Tibial nerve (tissue), 4 donors: Measurements from ENCODE around the gene NPS. TPM values are rescaled to one million over a fixed set of nuclear protein-coding genes. Genes with fewer than 3 reads are reported as not detected.

Experiments used
- DNase-seq, 2 donors: peaks; one replicate each; pipeline ENCODE4 v3.0.0-alpha.2; 2019; ENCODE audit warnings: low spot score in 2 of 2
- H3K27ac ChIP-seq, 4 donors: fragments of 200-600 bp; sonication (generic) in 3 of 4; one replicate each; pipeline ENCODE4 v1.5.1; 2017 to 2019; ENCODE audit warnings: mild to moderate bottlenecking in 1 of 4
- H3K27me3 ChIP-seq, 2 donors: fragments of 200-600 bp; sonication (generic) in 1 of 2; one replicate each; pipeline versions ENCODE4 v1.5.1 to v1.6.0; 2017 to 2019
- H3K36me3 ChIP-seq, 3 donors: fragments of 200-600 bp; sonication (generic); one replicate each; pipeline ENCODE4 v1.5.1; 2018 to 2019
- H3K4me1 ChIP-seq, 4 donors: fragments of 200-600 bp; sonication (generic) in 3 of 4; one replicate each; pipeline ENCODE4 v1.5.1; 2017 to 2019
- H3K4me3 ChIP-seq, 4 donors: fragments of 200-600 bp; sonication (generic) in 3 of 4; one replicate each; pipeline ENCODE4 v1.5.1; 2017 to 2019; ENCODE audit warnings: mild to moderate bottlenecking in 1 of 4, moderate library complexity in 1 of 4
- H3K9me3 ChIP-seq, 4 donors: fragments of 200-600 bp; sonication (generic) in 3 of 4; one replicate each; pipeline ENCODE4 v1.5.1; 2017 to 2019
- EP300 ChIP-seq, 2 donors: sonication (generic); formaldehyde crosslinking; IDR thresholded peaks; one replicate each; pipeline ENCODE4 v1.6.1; 2017; ENCODE audit warnings: antibody characterized with exemption in 2 of 2, mild to moderate bottlenecking in 1 of 2
- POLR2A ChIP-seq, 2 donors: fragments of 450-650 bp; IDR thresholded peaks; one replicate each; pipeline ENCODE4 v1.6.1; 2017; ENCODE audit warnings: antibody characterized with exemption in 2 of 2, mild to moderate bottlenecking in 2 of 2, moderate library complexity in 2 of 2
- WGBS, 2 donors: methylation state at CpG; one replicate each; pipeline ENCODE4 v1.1.5; 2018; 5-methylcytosine and 5-hydroxymethylcytosine counted together
- total RNA-seq, 4 donors: library from RNA; depleted of rRNA; stranded (reverse); fragments of >200 nt; gene quantifications; one replicate each; pipeline ENCODE4 v1.1.0, GENCODE V29; 2016
- TF ChIP-seq, protein P1 (sequence below), 5 experiments: fragments of 200-600 bp in 3 of 5; fragments of 450-650 bp in 2 of 5; sonication (generic) in 3 of 5; IDR thresholded peaks; one replicate each; pipeline ENCODE4 v1.5.1; 2016 to 2019; ENCODE audit warnings: antibody characterized with exemption in 5 of 5, mild to moderate bottlenecking in 3 of 5, moderate library complexity in 2 of 5

The NPS gene
- total RNA-seq, 4 donors from 2014 or later, result not detected

DNA sequence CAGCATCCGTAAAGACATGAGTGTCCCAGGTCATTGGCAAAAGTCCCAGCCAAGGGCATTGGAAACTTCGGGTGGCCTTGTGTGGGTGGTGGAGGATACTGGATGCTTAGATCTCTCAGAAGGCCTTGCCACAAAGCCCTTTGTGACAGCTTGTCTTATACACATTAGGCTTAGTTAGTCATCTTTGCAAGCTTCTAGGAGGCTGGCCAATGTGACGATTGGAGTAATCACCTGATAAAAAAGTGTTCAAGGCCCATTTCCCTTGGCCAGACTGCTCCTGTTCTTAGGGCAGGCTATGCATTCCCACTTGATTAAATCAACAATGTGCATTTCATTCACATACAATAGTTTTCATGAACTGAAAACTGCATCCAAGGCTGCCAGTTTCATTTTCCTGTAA, 26.9 kb downstream of the NPS start:
- TF ChIP-seq POLR2A (IDR thresholded peaks at IDR 0.05) (no peak), EP300 (IDR thresholded peaks at IDR 0.05) (no peak)
- TF ChIP-seq, protein P1, sequence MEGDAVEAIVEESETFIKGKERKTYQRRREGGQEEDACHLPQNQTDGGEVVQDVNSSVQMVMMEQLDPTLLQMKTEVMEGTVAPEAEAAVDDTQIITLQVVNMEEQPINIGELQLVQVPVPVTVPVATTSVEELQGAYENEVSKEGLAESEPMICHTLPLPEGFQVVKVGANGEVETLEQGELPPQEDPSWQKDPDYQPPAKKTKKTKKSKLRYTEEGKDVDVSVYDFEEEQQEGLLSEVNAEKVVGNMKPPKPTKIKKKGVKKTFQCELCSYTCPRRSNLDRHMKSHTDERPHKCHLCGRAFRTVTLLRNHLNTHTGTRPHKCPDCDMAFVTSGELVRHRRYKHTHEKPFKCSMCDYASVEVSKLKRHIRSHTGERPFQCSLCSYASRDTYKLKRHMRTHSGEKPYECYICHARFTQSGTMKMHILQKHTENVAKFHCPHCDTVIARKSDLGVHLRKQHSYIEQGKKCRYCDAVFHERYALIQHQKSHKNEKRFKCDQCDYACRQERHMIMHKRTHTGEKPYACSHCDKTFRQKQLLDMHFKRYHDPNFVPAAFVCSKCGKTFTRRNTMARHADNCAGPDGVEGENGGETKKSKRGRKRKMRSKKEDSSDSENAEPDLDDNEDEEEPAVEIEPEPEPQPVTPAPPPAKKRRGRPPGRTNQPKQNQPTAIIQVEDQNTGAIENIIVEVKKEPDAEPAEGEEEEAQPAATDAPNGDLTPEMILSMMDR (IDR thresholded peaks at IDR 0.05), result no peak
- Histone ChIP-seq H3K27me3 (no peaks in the 10 kb centered on the region), H3K36me3 (no peaks in the 10 kb centered on the region), H3K9me3 (peaks cover 0 to 22% (median 0%) of the 10 kb centered on the region in 4 donors), H3K27ac (no peak overlapping the region), H3K4me3 (no peak overlapping the region), H3K4me1 (no peaks in the 10 kb centered on the region)
- 32 to 36% methylated on average over 3 of the region's 3 CpGs for WGBS, 2 donors
- no peak for DNase-seq

DNA sequence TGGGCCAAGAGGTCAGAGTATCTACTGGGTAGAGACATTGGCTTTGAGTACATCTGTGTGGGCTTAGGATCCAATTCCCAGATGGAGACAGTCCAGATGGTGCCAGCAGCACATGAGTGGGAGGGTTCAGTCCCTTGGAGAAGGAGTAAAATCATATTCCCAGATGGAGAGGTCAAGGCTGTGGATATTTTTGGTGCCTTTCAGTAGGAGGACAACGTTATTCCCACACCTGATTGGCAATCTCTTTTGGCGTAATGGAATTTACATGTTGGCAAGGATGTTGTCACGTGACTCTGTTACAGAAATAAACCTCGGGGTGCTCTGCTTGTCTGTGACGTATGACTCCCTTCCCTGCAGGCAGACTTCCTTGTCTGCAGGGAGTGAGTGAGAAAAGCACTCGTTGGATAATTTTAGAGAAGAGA, 27.6 kb downstream of the NPS start:
- TF ChIP-seq POLR2A (IDR thresholded peaks at IDR 0.05), result no peak
- no peak for TF ChIP-seq EP300 (IDR thresholded peaks at IDR 0.05)
- TF ChIP-seq, protein P1 (IDR thresholded peaks at IDR 0.05), result no peak
- H3K27me3 ChIP-seq, result no peaks in the 10 kb centered on the region
- H3K36me3 ChIP-seq, result no peaks in the 10 kb centered on the region
- no peak overlapping the region for H3K27ac ChIP-seq
- WGBS, 2 donors, result 16 to 32% methylated on average over 6 of the region's 6 CpGs
- H3K9me3 ChIP-seq, result peaks cover 0 to 22% (median 0%) of the 10 kb centered on the region in 4 donors
- no peak overlapping the region for H3K4me3 ChIP-seq
- no peak for DNase-seq
- no peaks in the 10 kb centered on the region for H3K4me1 ChIP-seq

DNA sequence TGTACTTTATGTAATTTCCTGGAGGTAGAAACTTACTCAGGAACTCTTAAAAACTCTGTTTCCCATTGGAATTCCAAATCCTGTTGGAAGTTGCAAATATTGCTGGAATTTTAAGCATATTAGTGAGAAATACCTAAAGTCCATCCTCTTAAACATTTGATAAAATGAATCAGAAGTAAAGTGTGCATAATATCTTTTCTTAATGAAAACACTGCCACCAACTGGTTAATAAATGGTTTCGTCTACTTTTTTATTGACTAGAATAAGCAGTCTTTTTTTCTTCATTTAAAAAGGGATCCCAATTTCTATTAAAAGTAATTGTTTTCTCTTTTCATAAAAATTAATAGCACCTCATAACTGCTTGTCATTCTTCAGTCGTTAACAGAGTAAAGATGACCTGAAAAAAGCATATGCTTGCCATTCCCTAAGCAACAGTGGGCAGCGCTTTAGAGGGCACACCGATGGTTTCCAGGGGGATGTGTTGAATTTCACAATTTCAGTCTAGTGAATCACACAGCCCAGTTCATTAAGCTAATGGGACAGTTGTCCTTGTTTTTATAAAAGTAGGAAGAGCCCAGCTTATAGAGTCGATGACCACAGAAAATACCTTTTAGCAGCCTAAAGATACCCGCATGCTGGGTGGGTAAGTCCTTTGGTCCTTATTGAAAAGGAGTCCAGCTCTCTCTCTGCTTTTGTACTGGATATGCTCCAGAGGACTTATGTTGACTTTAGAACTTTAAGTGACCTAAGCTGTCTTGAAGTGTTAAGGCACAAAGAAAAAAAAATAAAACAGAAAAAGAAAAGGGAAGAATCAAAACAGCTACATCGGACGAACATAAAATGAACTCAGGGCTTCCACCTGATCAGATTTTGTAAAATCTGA, 28.5 kb downstream of the NPS start:
- TF ChIP-seq POLR2A (IDR thresholded peaks at IDR 0.05) (no peak), EP300 (IDR thresholded peaks at IDR 0.05) (no peak)
- TF ChIP-seq, protein P1 (IDR thresholded peaks at IDR 0.05), result no peak
- no peaks in the 10 kb centered on the region for H3K4me1 ChIP-seq
- DNase-seq, result no peak
- no peak overlapping the region for H3K4me3 ChIP-seq
- H3K27me3 ChIP-seq, result no peaks in the 10 kb centered on the region
- H3K9me3 ChIP-seq, result peaks cover 0 to 15% (median 0%) of the 10 kb centered on the region in 4 donors
- no peaks in the 10 kb centered on the region for H3K36me3 ChIP-seq
- WGBS, 2 donors, result 68 to 70% methylated on average over 8 of the region's 8 CpGs
- no peak overlapping the region for H3K27ac ChIP-seq

DNA sequence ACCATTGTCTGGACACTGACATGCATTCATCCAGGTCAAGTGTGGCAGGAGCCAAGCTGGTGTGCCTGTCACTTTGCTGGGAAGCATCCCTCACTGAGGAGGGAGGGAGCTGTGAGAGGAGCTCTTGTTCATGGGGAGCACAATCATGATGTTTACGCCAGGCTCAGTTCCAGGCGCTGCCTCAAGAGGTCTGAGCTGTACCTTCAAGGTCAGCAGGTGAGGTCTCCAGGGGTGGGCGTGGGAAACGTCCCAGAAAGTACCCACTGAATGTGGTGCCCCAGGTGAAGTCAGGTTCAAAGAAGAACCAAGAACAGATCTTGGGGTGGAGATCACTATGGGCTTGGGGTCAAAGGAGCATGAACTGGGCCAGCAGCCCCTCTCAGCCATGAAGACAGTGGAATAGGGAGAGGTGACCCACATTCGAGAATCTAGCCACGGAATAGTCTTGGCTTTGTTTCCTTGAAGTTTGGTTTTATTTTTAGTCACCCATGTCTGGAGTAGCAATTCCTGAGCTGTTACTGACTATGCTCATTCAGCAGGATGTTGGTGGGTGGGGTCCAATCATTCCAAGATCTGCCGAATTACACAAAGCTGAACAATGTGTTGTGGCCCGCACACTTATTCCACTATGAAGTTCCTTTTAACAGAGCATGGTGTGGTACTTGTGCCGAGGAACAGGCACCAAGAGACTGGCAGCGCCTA, 29.3 kb downstream of the NPS start:
- TF ChIP-seq, protein P1 (IDR thresholded peaks at IDR 0.05), result no peak
- TF ChIP-seq EP300 (IDR thresholded peaks at IDR 0.05) (no peak), POLR2A (IDR thresholded peaks at IDR 0.05) (no peak)
- Histone ChIP-seq H3K9me3 (peaks cover 0 to 7% (median 0%) of the 10 kb centered on the region in 4 donors), H3K4me3 (no peak overlapping the region), H3K27me3 (no peaks in the 10 kb centered on the region), H3K36me3 (no peaks in the 10 kb centered on the region), H3K27ac (no peak overlapping the region), H3K4me1 (no peaks in the 10 kb centered on the region)
- 51 to 55% methylated on average over 10 of the region's 10 CpGs for WGBS, 2 donors
- DNase-seq, result no peak

DNA sequence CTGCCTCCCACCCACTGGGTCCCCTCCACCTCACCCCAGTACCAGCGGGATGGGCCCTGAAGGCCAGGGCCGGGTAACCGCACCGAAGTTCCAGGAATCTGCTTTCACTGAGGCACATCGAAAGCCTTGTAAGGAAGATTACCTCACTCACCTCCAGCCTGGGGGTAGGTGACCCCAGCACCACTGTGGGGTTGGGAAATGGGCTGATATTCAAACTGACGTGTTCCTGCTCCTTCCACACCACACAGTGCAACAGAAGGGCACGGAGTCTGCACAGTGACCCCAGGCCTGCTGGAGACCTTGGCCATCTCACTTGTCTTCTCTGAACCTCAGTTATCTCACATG, 29.8 kb downstream of the NPS start:
- Histone ChIP-seq H3K27me3 (no peaks in the 10 kb centered on the region), H3K4me1 (no peaks in the 10 kb centered on the region), H3K4me3 (no peak overlapping the region), H3K27ac (no peak overlapping the region), H3K36me3 (no peaks in the 10 kb centered on the region), H3K9me3 (peaks cover 0 to 3% (median 0%) of the 10 kb centered on the region in 4 donors)
- WGBS, 2 donors, result 82 to 95% methylated on average over 4 to 7 of the region's 7 CpGs
- DNase-seq, result no peak
- TF ChIP-seq, protein P1 (IDR thresholded peaks at IDR 0.05), result no peak
